H1 (cell line): ENCODE measurements around the gene ACTR5. TPM values are rescaled to one million over a fixed set of nuclear protein-coding genes. Genes with fewer than 3 reads are reported as not detected.

ENCODE experiments used
- CTCF ChIA-PET: fragments of 300-600 bp; sonication (Branson Sonifier 250); formaldehyde crosslinking; loops from one replicate; lab custom pipeline; 2021; ENCODE audit not compliant: partially characterized antibody; lab: Charles Lee
- POLR2A ChIA-PET: fragments of 300-600 bp; sonication (Branson Sonifier 250); formaldehyde crosslinking; loops from one replicate; lab custom pipeline; 2021; ENCODE audit warnings: inconsistent platforms; ENCODE audit not compliant: partially characterized antibody; lab: Charles Lee
- DNase-seq, 2 experiments: peaks; one replicate each; pipeline versions ENCODE4 v3.0.0 to v3.0.0-alpha.2; 2010 to 2022; ENCODE audit warnings: low spot score in 2 of 2, low read depth in 1 of 2, mixed read lengths in 1 of 2
- FAIRE-seq: peaks from 2 replicates; lab custom pipeline; 2011; peaks lifted over from hg19 to GRCh38; lab: Jason Lieb, UNC
- H2AFZ ChIP-seq: 2 replicates; pipeline ENCODE4 v1.8.1; 2012; ENCODE audit warnings: low read length, inconsistent platforms
- H2AK5ac ChIP-seq: 2 replicates; pipeline ENCODE4 v1.6.1; 2013; ENCODE audit warnings: low read depth, low read length
- H2BK120ac ChIP-seq: replicated peaks from 2 replicates; pipeline ENCODE3; 2013; ENCODE audit warnings: low read depth, low read length, inconsistent platforms
- H2BK12ac ChIP-seq: 2 replicates; pipeline ENCODE4 v1.6.1; 2013; ENCODE audit warnings: low read depth, low read length
- H2BK15ac ChIP-seq: 2 replicates; pipeline ENCODE4 v1.6.1; 2013; ENCODE audit warnings: low read length
- H2BK20ac ChIP-seq: 2 replicates; pipeline ENCODE4 v1.6.1; 2013; ENCODE audit warnings: low read length
- H2BK5ac ChIP-seq: 2 replicates; pipeline ENCODE4 v1.6.1; 2013; ENCODE audit warnings: low read depth, low read length
- H3K14ac ChIP-seq: 2 replicates; pipeline ENCODE4 v1.6.1; 2013; ENCODE audit warnings: inconsistent platforms; ENCODE audit not compliant: insufficient read length
- H3K18ac ChIP-seq: 2 replicates; pipeline ENCODE4 v1.6.1; 2013; ENCODE audit warnings: low read length; ENCODE audit errors: extremely low read depth
- H3K23ac ChIP-seq: 2 replicates; pipeline ENCODE4 v1.6.1; 2013; ENCODE audit warnings: inconsistent platforms; ENCODE audit not compliant: insufficient read length
- H3K23me2 ChIP-seq: 2 replicates; pipeline ENCODE4 v1.6.1; 2013; ENCODE audit warnings: low read depth, low read length
- H3K27ac ChIP-seq: 2 replicates; pipeline ENCODE4 v1.6.1; 2011; ENCODE audit warnings: low read depth, low read length, inconsistent platforms
- H3K27me3 ChIP-seq, 4 experiments: replicated peaks in 1 of 4; 1 replicate in 1 of 4; 2 replicates in 3 of 4; pipeline versions ENCODE4 v1.6.1 to v1.8.1; 2011 to 2013; ENCODE audit warnings: low read length in 3 of 4, mild to moderate bottlenecking in 3 of 4, inconsistent platforms in 2 of 4, mixed read lengths in 2 of 4, moderate library complexity in 1 of 4; ENCODE audit not compliant: control insufficient read depth in 3 of 4, insufficient read depth in 3 of 4; ENCODE audit errors: extremely low read depth in 1 of 4
- H3K36me3 ChIP-seq, 4 experiments: 2 replicates each; pipeline versions ENCODE4 v1.6.1 to v1.8.1; 2011 to 2013; ENCODE audit warnings: mild to moderate bottlenecking in 4 of 4, low read length in 3 of 4, moderate library complexity in 2 of 4, control low read depth in 1 of 4, inconsistent platforms in 1 of 4; ENCODE audit not compliant: insufficient read depth in 4 of 4, control insufficient read depth in 2 of 4
- H3K4ac ChIP-seq: replicated peaks from 2 replicates; pipeline ENCODE3; 2013; ENCODE audit warnings: low read length, low read depth, mixed read lengths, inconsistent platforms; ENCODE audit not compliant: insufficient read length
- H3K4me1 ChIP-seq, 4 experiments: replicated peaks in 1 of 4; 1 replicate in 1 of 4; 2 replicates in 3 of 4; pipeline versions ENCODE4 v1.6.1 to v1.8.1; 2011 to 2013; ENCODE audit warnings: low read length in 3 of 4, inconsistent platforms in 2 of 4, mixed read lengths in 1 of 4; ENCODE audit not compliant: insufficient read depth in 4 of 4, control insufficient read depth in 3 of 4
- H3K4me2 ChIP-seq, 2 experiments: 2 replicates each; pipeline versions ENCODE4 v1.6.1 to v1.8.1; 2011 to 2013; ENCODE audit warnings: low read depth in 2 of 2, low read length in 2 of 2, control low read depth in 1 of 2, inconsistent platforms in 1 of 2, mild to moderate bottlenecking in 1 of 2; ENCODE audit not compliant: insufficient read depth in 1 of 2
- H3K4me3 ChIP-seq, 4 experiments: fragments of 200-600, 300-600 bp in 1 of 4; sonication (generic), shearing (Covaris generic), sonication (Bioruptor Twin) in 1 of 4; 2 replicates each; pipeline versions ENCODE4 v1.5.1 to v1.8.1; 2011 to 2016; ENCODE audit warnings: low read length in 4 of 4, low read depth in 3 of 4, control low read depth in 2 of 4, inconsistent platforms in 2 of 4, mild to moderate bottlenecking in 2 of 4, mixed read lengths in 1 of 4, moderate library complexity in 1 of 4; ENCODE audit not compliant: insufficient read depth in 2 of 4; ENCODE audit errors: extremely low read depth in 1 of 4
- H3K56ac ChIP-seq: replicated peaks from 2 replicates; pipeline ENCODE3; 2013; ENCODE audit warnings: low read depth, mild to moderate bottlenecking, mixed read lengths, low read length, inconsistent platforms; ENCODE audit not compliant: insufficient read length
- H3K79me1 ChIP-seq: 2 replicates; pipeline ENCODE4 v1.6.1; 2013; ENCODE audit warnings: low read depth, low read length, control low read depth
- H3K79me2 ChIP-seq, 2 experiments: 2 replicates each; pipeline versions ENCODE4 v1.6.1 to v1.8.1; 2012 to 2013; ENCODE audit warnings: low read length in 2 of 2, mild to moderate bottlenecking in 2 of 2, inconsistent platforms in 1 of 2; ENCODE audit not compliant: insufficient read depth in 2 of 2, control insufficient read depth in 1 of 2
- H3K9ac ChIP-seq, 4 experiments: replicated peaks in 1 of 4; 1 replicate in 1 of 4; 2 replicates in 3 of 4; pipeline versions ENCODE4 v1.6.1 to v1.8.1; 2011 to 2013; ENCODE audit warnings: low read depth in 3 of 4, low read length in 3 of 4, control low read depth in 2 of 4, mild to moderate bottlenecking in 2 of 4, moderate library complexity in 2 of 4, inconsistent platforms in 1 of 4; ENCODE audit errors: extremely low read depth in 1 of 4
- H3K9me3 ChIP-seq, 2 experiments: 2 replicates each; pipeline versions ENCODE4 v1.6.1 to v1.8.1; 2012 to 2013; ENCODE audit warnings: mild to moderate bottlenecking in 2 of 2, moderate library complexity in 2 of 2, control low read depth in 1 of 2, inconsistent platforms in 1 of 2, low read depth in 1 of 2, low read length in 1 of 2, mixed read lengths in 1 of 2; ENCODE audit not compliant: insufficient read depth in 2 of 2
- H4K20me1 ChIP-seq, 2 experiments: replicated peaks in 1 of 2; 2 replicates each; pipeline versions ENCODE3 to v1.8.1; 2011 to 2013; ENCODE audit warnings: inconsistent platforms in 2 of 2, low read length in 2 of 2, mild to moderate bottlenecking in 1 of 2; ENCODE audit not compliant: insufficient read depth in 2 of 2, control insufficient read depth in 1 of 2
- H4K5ac ChIP-seq: 2 replicates; pipeline ENCODE4 v1.6.1; 2013; ENCODE audit warnings: low read length, low read depth, mixed read lengths, inconsistent platforms; ENCODE audit not compliant: insufficient read length
- H4K8ac ChIP-seq: 2 replicates; pipeline ENCODE4 v1.8.0; 2013; ENCODE audit warnings: mild to moderate bottlenecking, moderate library complexity, low read length, inconsistent platforms; ENCODE audit not compliant: insufficient read depth; ENCODE audit errors: extremely low read depth
- H4K91ac ChIP-seq: replicated peaks from 2 replicates; pipeline ENCODE3; 2013; ENCODE audit warnings: low read length, mixed read lengths, inconsistent platforms; ENCODE audit not compliant: insufficient read length
- BRCA1 ChIP-seq: IDR thresholded peaks from 2 replicates; pipeline ENCODE4 v1.6.1; 2012; ENCODE audit warnings: low read depth, low read length, improper control_type of control experiment
- CHD2 ChIP-seq: IDR thresholded peaks from 2 replicates; pipeline ENCODE4 v1.6.1; 2012; ENCODE audit warnings: low read length, improper control_type of control experiment
- SIX5 ChIP-seq: IDR thresholded peaks from 2 replicates; pipeline ENCODE4 v1.6.1; 2011; ENCODE audit warnings: mild to moderate bottlenecking, low read depth, low read length
- WGBS, 2 experiments: shearing (Covaris generic) in 1 of 2; methylation state at CpG; one replicate each; pipeline versions ENCODE4 v1.1.6 to v1.1.7; 2013 to 2015; ENCODE audit warnings: low lambda C conversion rate in 2 of 2, mixed read lengths in 2 of 2, inconsistent platforms in 1 of 2, low coverage in 1 of 2, missing lambda C conversion rate in 1 of 2; ENCODE audit not compliant: insufficient replicate concordance in 2 of 2, insufficient coverage in 1 of 2, insufficient read length in 1 of 2; ENCODE audit errors: extremely low coverage in 1 of 2, missing lambda C conversion rate in 1 of 2; 5-methylcytosine and 5-hydroxymethylcytosine counted together
- polyA plus RNA-seq, 7 experiments: library from polyadenylated mRNA; depleted of rRNA in 3 of 7; stranded (reverse) in 5 of 7; unstranded in 2 of 7; fragments of >200 nt in 5 of 7; fragments of 200-250 nt in 2 of 7; gene quantifications; 1 replicate in 5 of 7; 2 replicates in 1 of 7; 4 replicates in 1 of 7; pipeline versions ENCODE4 v1.2.1 to v1.2.3, GENCODE V29; 2011 to 2013; ENCODE audit warnings: missing spikeins in 2 of 7, mixed read lengths in 2 of 7
- total RNA-seq: library from RNA; stranded (reverse); fragmentation: NEBNext Ultra II Directional; extraction: Animal tissue kit (Norgen Biotek cat#: 25700); gene quantifications from 2 replicates; pipeline ENCODE4 v1.2.1, GENCODE V29; 2021
- TF ChIP-seq, protein P1 (sequence below): IDR thresholded peaks from 2 replicates; pipeline ENCODE4 v1.6.1; 2012; ENCODE audit warnings: inconsistent platforms
- TF ChIP-seq, protein P2 (sequence below): IDR thresholded peaks from 2 replicates; pipeline ENCODE4 v1.6.1; 2012; ENCODE audit warnings: inconsistent platforms

ACTR5 gene
- total and polyA plus RNA-seq, 2 of the 8 experiments (the other 6 are each of a cell fraction or from before 2014, with no cell fraction given), result 10.4 to 14.4 TPM

DNA sequence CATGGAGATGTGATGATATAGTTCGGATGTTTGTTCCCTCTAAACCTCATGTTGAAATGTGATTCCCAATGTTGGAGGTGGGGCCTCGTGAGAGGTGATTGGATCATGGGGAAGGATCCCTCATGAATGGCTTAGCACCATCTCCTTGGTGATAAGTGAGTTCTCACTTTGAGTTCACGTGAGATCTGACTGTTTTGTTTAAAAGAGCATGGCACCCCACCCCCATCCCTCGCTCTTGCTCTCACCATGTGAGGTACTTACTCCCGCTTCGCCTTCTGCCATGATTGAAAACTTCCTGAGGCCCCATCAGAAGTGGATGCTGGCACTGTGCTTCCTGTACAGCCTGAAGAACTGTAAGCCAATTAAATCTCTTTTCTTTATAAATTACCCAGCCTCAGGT, 13.1 kb upstream of the ACTR5 start:
- Histone ChIP-seq H4K20me1 (peaks cover 2% of the 10 kb centered on the region in 2 experiments), H4K8ac (no peak overlapping the region), H3K23ac (no peak overlapping the region), H2BK20ac (no peak overlapping the region), H3K56ac (no peak overlapping the region), H3K18ac (no peak overlapping the region), H2AK5ac (no peak overlapping the region), H3K27ac (no peak overlapping the region), H3K4me3 (no peak overlapping the region), H3K4ac (no peak overlapping the region), H2BK120ac (no peak overlapping the region), H3K14ac (no peak overlapping the region), H3K4me1 (peaks cover 0 to 12% (median 8%) of the 10 kb centered on the region in 4 experiments; a peak in 5 of 7 replicates), H2BK5ac (no peak overlapping the region), H3K36me3 (no peaks in the 10 kb centered on the region), H3K27me3 (peaks cover 8 to 28% (median 22%) of the 10 kb centered on the region in 4 experiments), H2BK15ac (no peak overlapping the region), H3K23me2 (peaks cover 7% of the 10 kb centered on the region), H3K79me2 (no peaks in the 10 kb centered on the region), H3K4me2 (no peak overlapping the region), H4K91ac (no peak overlapping the region), H2AFZ (no peak overlapping the region), H3K9ac (no peak overlapping the region), H2BK12ac (no peak overlapping the region), H3K79me1 (no peaks in the 10 kb centered on the region), H4K5ac (no peak overlapping the region), H3K9me3 (no peaks in the 10 kb centered on the region)
- 80% methylated on average over 6 of the region's 6 CpGs; no CpG with 5 or more reads in 1 of the 2 experiments for WGBS, 2 experiments
- DNase-seq, result no peak
- no peak for FAIRE-seq
- TF ChIP-seq BRCA1 (peak; percentile 57; the same call in 1 of the 2 replicates), SIX5 (no peak), CHD2 (peak; percentile 83)
- TF ChIP-seq, protein P1, sequence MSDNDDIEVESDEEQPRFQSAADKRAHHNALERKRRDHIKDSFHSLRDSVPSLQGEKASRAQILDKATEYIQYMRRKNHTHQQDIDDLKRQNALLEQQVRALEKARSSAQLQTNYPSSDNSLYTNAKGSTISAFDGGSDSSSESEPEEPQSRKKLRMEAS, result peak; percentile 90
- TF ChIP-seq, protein P2, sequence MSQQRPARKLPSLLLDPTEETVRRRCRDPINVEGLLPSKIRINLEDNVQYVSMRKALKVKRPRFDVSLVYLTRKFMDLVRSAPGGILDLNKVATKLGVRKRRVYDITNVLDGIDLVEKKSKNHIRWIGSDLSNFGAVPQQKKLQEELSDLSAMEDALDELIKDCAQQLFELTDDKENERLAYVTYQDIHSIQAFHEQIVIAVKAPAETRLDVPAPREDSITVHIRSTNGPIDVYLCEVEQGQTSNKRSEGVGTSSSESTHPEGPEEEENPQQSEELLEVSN, result peak; percentile 89
- CTCF ChIA-PET, result interaction anchor here (1.2 to 3.3 kb wide), 3 partner anchors 10 to 148 kb away, joined by 3 to 18 read pairs (median 10); partner anchors contain the start of gene SLC32A1
- POLR2A ChIA-PET, result interaction anchor here (0.8 to 1.1 kb wide), 2 partner anchors 11 to 76 kb away, joined by 3 read pairs; partner anchors contain the start of gene SLC32A1
